Stimulated activated naive B cell treated with anti-CD40 and anti-IgM and Interleukin-4, amounts not matched to agents 10 μg/mL and 1 μg/mL and 100 μg/mL, for 72 hours (primary cell): ENCODE measurements around the gene WDTC1.
"Not testable (repeated sequence)": the region's sequence is repeated elsewhere in the genome, so short reads cannot be mapped to it uniquely, and the experiment has no call there.

ENCODE experiments used
- ATAC-seq, 2 donors: fragments of 150-1000 bp; cut with Tn5 transposase; replicated peaks; 2 replicates each; pipeline ENCODE4 v1.10.0; 2021; ENCODE audit warnings: moderate library complexity in 1 of 2
- DNase-seq: peaks from one replicate; pipeline ENCODE4 v3.0.0; 2021
- H3K27ac Mint-ChIP-seq: one replicate; pipeline ENCODE4 v1.8.0; 2022; ENCODE audit warnings: mild to moderate bottlenecking, mixed read lengths
- H3K27me3 Mint-ChIP-seq, 2 donors: one replicate each; pipeline ENCODE4 v1.8.0; 2022; ENCODE audit warnings: mixed read lengths in 2 of 2
- H3K36me3 Mint-ChIP-seq, 2 donors: one replicate each; pipeline ENCODE4 v1.8.0; 2022; ENCODE audit warnings: mixed read lengths in 2 of 2, mild to moderate bottlenecking in 1 of 2
- H3K4me1 Mint-ChIP-seq, 2 donors: one replicate each; pipeline ENCODE4 v1.8.0; 2022; ENCODE audit warnings: mixed read lengths in 2 of 2, mild to moderate bottlenecking in 1 of 2
- H3K4me3 Mint-ChIP-seq, 2 donors: one replicate each; pipeline ENCODE4 v1.8.0; 2022; ENCODE audit warnings: mild to moderate bottlenecking in 2 of 2, mixed read lengths in 2 of 2, moderate library complexity in 1 of 2
- H3K9me3 Mint-ChIP-seq, 2 donors: one replicate each; pipeline ENCODE4 v1.8.0; 2022; ENCODE audit warnings: mixed read lengths in 2 of 2, mild to moderate bottlenecking in 1 of 2

WDTC1 gene

GRCh38 chr1:27225621-27226020 is 8.8 kb upstream of the WDTC1 start:
- H3K36me3 Mint-ChIP-seq: no peaks in the 10 kb centered on the region
- DNase-seq (no peak), ATAC-seq (no peak)
- H3K4me3 Mint-ChIP-seq: no peak overlapping the region
- no peaks in the 10 kb centered on the region for H3K27me3 Mint-ChIP-seq
- peaks cover 0 to 1% of the 10 kb centered on the region in 2 donors for H3K9me3 Mint-ChIP-seq
- no peak overlapping the region for H3K27ac Mint-ChIP-seq
- no peaks in the 10 kb centered on the region for H3K4me1 Mint-ChIP-seq

- Mint-ChIP-seq H3K9me3 (peaks cover 0 to 1% of the 10 kb centered on the region in 2 donors), H3K27ac (no peak overlapping the region), H3K4me1 (no peaks in the 10 kb centered on the region), H3K36me3 (no peaks in the 10 kb centered on the region), H3K27me3 (no peaks in the 10 kb centered on the region), H3K4me3 (no peak overlapping the region)
- DNase-seq: no peak
- no peak for ATAC-seq
Measured at GRCh38 chr1:27227765-27228164, 6.7 kb upstream of the WDTC1 start.

GRCh38 chr1:27233667-27234048 is 774 bp upstream of the WDTC1 start:
- H3K36me3 Mint-ChIP-seq: peaks cover 0 to 8% of the 10 kb centered on the region in 2 donors
- DNase-seq: no peak
- H3K27me3 Mint-ChIP-seq: no peaks in the 10 kb centered on the region
- peak overlapping the region; percentile 97 for H3K27ac Mint-ChIP-seq
- peaks cover 24 to 36% of the 10 kb centered on the region in 2 donors for H3K4me1 Mint-ChIP-seq
- ATAC-seq: peak; percentile 0 to 2
- H3K4me3 Mint-ChIP-seq: peak overlapping the region; percentile 93 to 99
- H3K9me3 Mint-ChIP-seq: no peaks in the 10 kb centered on the region

- Mint-ChIP-seq H3K4me1 (peaks cover 24 to 36% of the 10 kb centered on the region in 2 donors), H3K9me3 (no peaks in the 10 kb centered on the region), H3K27me3 (no peaks in the 10 kb centered on the region), H3K36me3 (peaks cover 0 to 8% of the 10 kb centered on the region in 2 donors), H3K4me3 (peak overlapping the region; percentile 93 to 99), H3K27ac (peak overlapping the region; percentile 96)
- ATAC-seq (no peak), DNase-seq (no peak)
Measured at GRCh38 chr1:27235827-27236226, 1.4 kb downstream of the WDTC1 start.

GRCh38 chr1:27237112-27237511 is 2.7 kb downstream of the WDTC1 start:
- Mint-ChIP-seq H3K27ac (no peak overlapping the region), H3K4me1 (peaks cover 24 to 36% of the 10 kb centered on the region in 2 donors), H3K4me3 (peak overlapping the region in 1 of 2 donors; percentile 11), H3K9me3 (no peaks in the 10 kb centered on the region), H3K36me3 (peaks cover 0 to 8% of the 10 kb centered on the region in 2 donors), H3K27me3 (no peaks in the 10 kb centered on the region)
- DNase-seq (no peak), ATAC-seq (no peak)

GRCh38 chr1:27238032-27238431 is 3.6 kb downstream of the WDTC1 start:
- Mint-ChIP-seq H3K27me3 (no peaks in the 10 kb centered on the region), H3K36me3 (peaks cover 0 to 8% of the 10 kb centered on the region in 2 donors), H3K9me3 (no peaks in the 10 kb centered on the region), H3K27ac (no peak overlapping the region), H3K4me1 (peaks cover 24 to 36% of the 10 kb centered on the region in 2 donors), H3K4me3 (no peak overlapping the region)
- ATAC-seq (no peak), DNase-seq (no peak)

- DNase-seq (no peak), ATAC-seq (no peak)
- peaks cover 7 to 12% of the 10 kb centered on the region in 2 donors for H3K36me3 Mint-ChIP-seq
- H3K4me1 Mint-ChIP-seq: peaks cover 11 to 27% of the 10 kb centered on the region in 2 donors
- no peaks in the 10 kb centered on the region for H3K27me3 Mint-ChIP-seq
- H3K9me3 Mint-ChIP-seq: no peaks in the 10 kb centered on the region
- H3K4me3 Mint-ChIP-seq: no peak overlapping the region
- H3K27ac Mint-ChIP-seq: no peak overlapping the region
Measured at GRCh38 chr1:27241677-27242076, 7.2 kb downstream of the WDTC1 start.

GRCh38 chr1:27243665-27244064 is 9.2 kb downstream of the WDTC1 start:
- Mint-ChIP-seq H3K36me3 (peaks cover 7 to 12% of the 10 kb centered on the region in 2 donors), H3K4me1 (peaks cover 5 to 24% of the 10 kb centered on the region in 2 donors)
- not testable (repeated sequence) for H3K27me3 Mint-ChIP-seq, ATAC-seq, DNase-seq, H3K27ac Mint-ChIP-seq, H3K4me3 Mint-ChIP-seq, H3K9me3 Mint-ChIP-seq

- ATAC-seq (no peak), DNase-seq (no peak)
- Mint-ChIP-seq H3K4me3 (no peak overlapping the region), H3K36me3 (peaks cover 7 to 12% of the 10 kb centered on the region in 2 donors), H3K9me3 (no peaks in the 10 kb centered on the region), H3K4me1 (peaks cover 8 to 44% of the 10 kb centered on the region in 2 donors), H3K27ac (no peak overlapping the region), H3K27me3 (no peaks in the 10 kb centered on the region)
Measured at GRCh38 chr1:27246194-27246593, 11.8 kb downstream of the WDTC1 start.

- peak overlapping the region; percentile 100 for H3K27ac Mint-ChIP-seq
- H3K4me3 Mint-ChIP-seq: peak overlapping the region; percentile 87 to 88
- H3K36me3 Mint-ChIP-seq: peaks cover 8 to 12% of the 10 kb centered on the region in 2 donors
- H3K9me3 Mint-ChIP-seq: peaks cover 2 to 5% of the 10 kb centered on the region in 2 donors
- peak; percentile 69 to 70 for ATAC-seq
- H3K27me3 Mint-ChIP-seq: no peaks in the 10 kb centered on the region
- H3K4me1 Mint-ChIP-seq: peaks cover 31 to 72% of the 10 kb centered on the region in 2 donors
- no peak for DNase-seq
Measured at GRCh38 chr1:27253596-27253995, 19.2 kb downstream of the WDTC1 start.

GRCh38 chr1:27255136-27255535 is 20.7 kb downstream of the WDTC1 start:
- peak overlapping the region; percentile 33 for H3K27ac Mint-ChIP-seq
- H3K4me1 Mint-ChIP-seq: peaks cover 29 to 64% of the 10 kb centered on the region in 2 donors
- H3K9me3 Mint-ChIP-seq: peaks cover 2 to 5% of the 10 kb centered on the region in 2 donors
- peaks cover 8 to 12% of the 10 kb centered on the region in 2 donors for H3K36me3 Mint-ChIP-seq
- peak overlapping the region; percentile 6 to 52 for H3K4me3 Mint-ChIP-seq
- ATAC-seq (no peak), DNase-seq (no peak)
- H3K27me3 Mint-ChIP-seq: no peaks in the 10 kb centered on the region

GRCh38 chr1:27257155-27257554 is 22.7 kb downstream of the WDTC1 start:
- no peak for ATAC-seq
- Mint-ChIP-seq H3K4me3 (no peak overlapping the region), H3K4me1 (peaks cover 24 to 52% of the 10 kb centered on the region in 2 donors), H3K27me3 (no peaks in the 10 kb centered on the region), H3K36me3 (peaks cover 8 to 17% of the 10 kb centered on the region in 2 donors), H3K9me3 (peaks cover 2 to 5% of the 10 kb centered on the region in 2 donors), H3K27ac (no peak overlapping the region)
- no peak for DNase-seq

GRCh38 chr1:27258598-27258997 is 24.2 kb downstream of the WDTC1 start:
- H3K27me3 Mint-ChIP-seq: no peaks in the 10 kb centered on the region
- H3K27ac Mint-ChIP-seq: peak overlapping the region; percentile 70
- H3K4me3 Mint-ChIP-seq: no peak overlapping the region
- peaks cover 19 to 37% of the 10 kb centered on the region in 2 donors for H3K4me1 Mint-ChIP-seq
- no peak for DNase-seq
- peaks cover 8 to 17% of the 10 kb centered on the region in 2 donors for H3K36me3 Mint-ChIP-seq
- H3K9me3 Mint-ChIP-seq: peaks cover 2 to 5% of the 10 kb centered on the region in 2 donors
- no peak for ATAC-seq

GRCh38 chr1:27267153-27267552 is 32.7 kb downstream of the WDTC1 start:
- DNase-seq (no peak), ATAC-seq (no peak)
- H3K27ac Mint-ChIP-seq: no peak overlapping the region
- peaks cover 10 to 19% of the 10 kb centered on the region in 2 donors for H3K36me3 Mint-ChIP-seq
- H3K4me1 Mint-ChIP-seq: no peaks in the 10 kb centered on the region
- no peak overlapping the region for H3K4me3 Mint-ChIP-seq
- H3K27me3 Mint-ChIP-seq: no peaks in the 10 kb centered on the region
- no peaks in the 10 kb centered on the region for H3K9me3 Mint-ChIP-seq

- Mint-ChIP-seq H3K27ac (no peak overlapping the region), H3K27me3 (no peaks in the 10 kb centered on the region), H3K4me1 (peaks cover 0 to 10% of the 10 kb centered on the region in 2 donors), H3K36me3 (peaks cover 15 to 29% of the 10 kb centered on the region in 2 donors), H3K9me3 (no peaks in the 10 kb centered on the region), H3K4me3 (no peak overlapping the region)
- ATAC-seq: no peak
- DNase-seq: no peak
Measured at GRCh38 chr1:27269276-27269675, 34.8 kb downstream of the WDTC1 start.
